MM.1S (cell line): ENCODE measurements around the gene MYH15.
A peak's percentile ranks its signal among the peaks of the same experiment; 100 is the strongest.

Source experiments
- DNase-seq: peaks from one replicate; pipeline ENCODE4 v3.0.0-alpha.2; 2015
- H2AFZ ChIP-seq: fragments of 300-600 bp; sonication (generic); 2 replicates; pipeline ENCODE4 v1.6.0; 2016; ENCODE audit warnings: antibody characterized with exemption, low read length
- H3F3A ChIP-seq: fragments of 300-600 bp; sonication (generic); 2 replicates; pipeline ENCODE4 v1.6.1; 2016; ENCODE audit warnings: mild to moderate bottlenecking, antibody characterized with exemption, low read length, moderate library complexity, mixed read lengths; ENCODE audit not compliant: insufficient read depth
- H3K27ac ChIP-seq: fragments of 300-600 bp; sonication (generic); 2 replicates; pipeline ENCODE4 v1.5.1; 2016; ENCODE audit warnings: mild to moderate bottlenecking, low read length
- H3K27me3 ChIP-seq: fragments of 300-600 bp; sonication (generic); replicated peaks from 2 replicates; pipeline ENCODE4 v1.6.0; 2016; ENCODE audit warnings: low read length; ENCODE audit not compliant: insufficient read depth
- H3K36me3 ChIP-seq: fragments of 300-600 bp; sonication (generic); replicated peaks from 2 replicates; pipeline ENCODE4 v1.6.1; 2016; ENCODE audit warnings: mild to moderate bottlenecking, low read length, mixed read lengths; ENCODE audit not compliant: insufficient read depth
- H3K4me1 ChIP-seq: fragments of 300-600 bp; sonication (generic); 2 replicates; pipeline ENCODE4 v1.6.1; 2016; ENCODE audit warnings: low read length, mixed read lengths
- H3K4me2 ChIP-seq: fragments of 300-600 bp; sonication (generic); 2 replicates; pipeline ENCODE4 v1.6.0; 2016; ENCODE audit warnings: low read depth, low read length
- H3K4me3 ChIP-seq: fragments of 300-600 bp; sonication (generic); 2 replicates; pipeline ENCODE4 v1.5.1; 2016; ENCODE audit warnings: low read length, mixed read lengths
- H3K79me2 ChIP-seq: fragments of 300-600 bp; sonication (generic); 2 replicates; pipeline ENCODE4 v1.6.1; 2016; ENCODE audit warnings: mixed run types, low read length, mixed read lengths
- H3K9ac ChIP-seq: fragments of 300-600 bp; sonication (generic); 2 replicates; pipeline ENCODE4 v1.6.1; 2016; ENCODE audit warnings: low read length, mixed read lengths
- H3K9me2 ChIP-seq: fragments of 300-600 bp; sonication (generic); replicated peaks from 2 replicates; pipeline ENCODE4 v1.6.1; 2016; ENCODE audit warnings: mild to moderate bottlenecking, low read length, mixed read lengths; ENCODE audit not compliant: insufficient read depth
- H3K9me3 ChIP-seq: fragments of 300-600 bp; sonication (generic); replicated peaks from 2 replicates; pipeline ENCODE4 v1.6.1; 2016; ENCODE audit warnings: mild to moderate bottlenecking, low read length, mixed read lengths; ENCODE audit not compliant: insufficient read depth
- H4K20me1 ChIP-seq: fragments of 300-600 bp; sonication (generic); 2 replicates; pipeline ENCODE4 v1.6.1; 2016; ENCODE audit warnings: mild to moderate bottlenecking, low read length, moderate library complexity, mixed read lengths; ENCODE audit not compliant: insufficient read depth
- CTCF ChIP-seq: fragments of 300-600 bp; sonication (generic); IDR thresholded peaks from 2 replicates; pipeline ENCODE4 v1.5.1; 2016; ENCODE audit warnings: antibody characterized with exemption, low read length, mixed read lengths
- EZH2 ChIP-seq: fragments of 300-600 bp; sonication (generic); optimal IDR thresholded peaks from 2 replicates; pipeline ENCODE3; 2017; ENCODE audit warnings: low read depth, mild to moderate bottlenecking, antibody characterized with exemption, low read length, mixed read lengths
- EZH2phosphoT487 ChIP-seq: fragments of 300-600 bp; sonication (generic); IDR thresholded peaks from 2 replicates; pipeline ENCODE4 v1.6.1; 2018; ENCODE audit warnings: antibody characterized with exemption, low read length

MYH15 gene

GRCh38 chr3:108389372-108389771 lies 121.0 kb downstream of the MYH15 start:
- Histone ChIP-seq H3K9ac (peak overlapping the region; percentile 15; the same call in 1 of the 2 replicates), H3F3A (peaks cover 27% of the 10 kb centered on the region), H3K36me3 (no peaks in the 10 kb centered on the region), H3K27me3 (no peaks in the 10 kb centered on the region), H3K27ac (peak overlapping the region; percentile 79; the same call in 1 of the 2 replicates), H3K4me1 (peaks cover 36% of the 10 kb centered on the region), H3K4me3 (peak overlapping the region; percentile 38; the same call in 1 of the 2 replicates), H3K79me2 (no peaks in the 10 kb centered on the region), H4K20me1 (no peaks in the 10 kb centered on the region), H3K9me3 (no peaks in the 10 kb centered on the region), H3K9me2 (no peaks in the 10 kb centered on the region), H2AFZ (peak overlapping the region; percentile 47), H3K4me2 (peak overlapping the region; percentile 74)
- TF ChIP-seq CTCF (no peak), EZH2 (no peak), EZH2phosphoT487 (no peak)
- peak; percentile 23 for DNase-seq

- TF ChIP-seq EZH2phosphoT487 (no peak), EZH2 (no peak), CTCF (no peak)
- no peaks in the 10 kb centered on the region for H3K9me3 ChIP-seq
- peak; percentile 76 for DNase-seq
- peak overlapping the region; percentile 79 for H3K27ac ChIP-seq
- peak overlapping the region; percentile 44 for H2AFZ ChIP-seq
- peak overlapping the region; percentile 74 for H3K4me2 ChIP-seq
- H3K79me2 ChIP-seq: no peaks in the 10 kb centered on the region
- H3K36me3 ChIP-seq: no peaks in the 10 kb centered on the region
- H3K9ac ChIP-seq: peak overlapping the region; percentile 15; the same call in 1 of the 2 replicates
- peaks cover 27% of the 10 kb centered on the region for H3F3A ChIP-seq
- no peaks in the 10 kb centered on the region for H3K27me3 ChIP-seq
- H3K4me1 ChIP-seq: peaks cover 36% of the 10 kb centered on the region
- peak overlapping the region; percentile 38 for H3K4me3 ChIP-seq
- H4K20me1 ChIP-seq: no peaks in the 10 kb centered on the region
- H3K9me2 ChIP-seq: no peaks in the 10 kb centered on the region
Observed at GRCh38 chr3:108388136-108389132, 122.0 kb downstream of the MYH15 start.

- Histone ChIP-seq H4K20me1 (no peaks in the 10 kb centered on the region), H3K79me2 (no peaks in the 10 kb centered on the region), H3K9me3 (no peaks in the 10 kb centered on the region), H3K4me3 (no peak overlapping the region), H3K36me3 (no peaks in the 10 kb centered on the region), H3K4me1 (peaks cover 36% of the 10 kb centered on the region), H3K27me3 (no peaks in the 10 kb centered on the region), H3K9me2 (no peaks in the 10 kb centered on the region), H2AFZ (no peak overlapping the region), H3K27ac (no peak overlapping the region), H3F3A (peaks cover 27% of the 10 kb centered on the region), H3K9ac (no peak overlapping the region), H3K4me2 (peak overlapping the region; percentile 74; the same call in 1 of the 2 replicates)
- no peak for TF ChIP-seq EZH2phosphoT487
- no peak for TF ChIP-seq CTCF
- TF ChIP-seq EZH2: no peak
- no peak for DNase-seq
Observed at GRCh38 chr3:108387063-108387462, 123.3 kb downstream of the MYH15 start.
